SK-N-SH (cell line): ENCODE measurements around the gene EML5.

ENCODE experiments used
- REST ChIP-seq: IDR thresholded peaks from 2 replicates; pipeline ENCODE4 v1.6.1; 2012; ENCODE audit warnings: mild to moderate bottlenecking, low read depth, low read length, moderate library complexity
- TF ChIP-seq, protein P1 (sequence below): fragments of 200-600 bp; sonication (generic); IDR thresholded peaks from 2 replicates; pipeline ENCODE4 v1.6.1; 2017; ENCODE audit warnings: antibody characterized with exemption, mild to moderate bottlenecking, moderate library complexity

GRCh38 chr14:88562532-88562830 is 230.3 kb downstream of the EML5 start:
- TF ChIP-seq, protein P1, sequence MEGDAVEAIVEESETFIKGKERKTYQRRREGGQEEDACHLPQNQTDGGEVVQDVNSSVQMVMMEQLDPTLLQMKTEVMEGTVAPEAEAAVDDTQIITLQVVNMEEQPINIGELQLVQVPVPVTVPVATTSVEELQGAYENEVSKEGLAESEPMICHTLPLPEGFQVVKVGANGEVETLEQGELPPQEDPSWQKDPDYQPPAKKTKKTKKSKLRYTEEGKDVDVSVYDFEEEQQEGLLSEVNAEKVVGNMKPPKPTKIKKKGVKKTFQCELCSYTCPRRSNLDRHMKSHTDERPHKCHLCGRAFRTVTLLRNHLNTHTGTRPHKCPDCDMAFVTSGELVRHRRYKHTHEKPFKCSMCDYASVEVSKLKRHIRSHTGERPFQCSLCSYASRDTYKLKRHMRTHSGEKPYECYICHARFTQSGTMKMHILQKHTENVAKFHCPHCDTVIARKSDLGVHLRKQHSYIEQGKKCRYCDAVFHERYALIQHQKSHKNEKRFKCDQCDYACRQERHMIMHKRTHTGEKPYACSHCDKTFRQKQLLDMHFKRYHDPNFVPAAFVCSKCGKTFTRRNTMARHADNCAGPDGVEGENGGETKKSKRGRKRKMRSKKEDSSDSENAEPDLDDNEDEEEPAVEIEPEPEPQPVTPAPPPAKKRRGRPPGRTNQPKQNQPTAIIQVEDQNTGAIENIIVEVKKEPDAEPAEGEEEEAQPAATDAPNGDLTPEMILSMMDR: no peak
- no peak for TF ChIP-seq REST
